Caco-2 (cell line): ENCODE measurements around the gene RHOB. TPM values are rescaled to one million over a fixed set of nuclear protein-coding genes. Genes with fewer than 3 reads are reported as not detected.

Source experiments
- BruUV-seq: library from RNA; stranded (reverse); fragments of 400-500 nt; replicated peaks from 2 replicates; lab custom pipeline; 2021; lab: Mats Ljungman, UMichigan
- CTCF ChIA-PET: fragments of 300-600 bp; sonication (Branson Sonifier 250); formaldehyde crosslinking; loops from one replicate; lab custom pipeline; 2022; ENCODE audit warnings: antibody characterized with exemption; lab: Charles Lee
- POLR2A ChIA-PET: fragments of 300-600 bp; sonication (Branson Sonifier 250); formaldehyde crosslinking; loops from one replicate; lab custom pipeline; 2022; ENCODE audit warnings: antibody characterized with exemption; lab: Charles Lee
- DNase-seq, 2 experiments: peaks; one replicate each; pipeline versions ENCODE4 v3.0.0 to v3.0.0-alpha.2; 2020 to 2022
- H3K27me3 ChIP-seq: replicated peaks from 2 replicates; pipeline ENCODE4 v1.6.0; 2011; ENCODE audit warnings: low read length; ENCODE audit not compliant: control insufficient read depth, insufficient read depth
- H3K36me3 ChIP-seq: 2 replicates; pipeline ENCODE4 v1.5.1; 2011; ENCODE audit warnings: low read length; ENCODE audit not compliant: control insufficient read depth, insufficient read depth
- H3K4me1 ChIP-seq: fragments of 250-450 bp; sonication (Bioruptor Pico); 2 replicates; pipeline ENCODE4 v1.5.1; 2020; ENCODE audit warnings: mild to moderate bottlenecking
- H3K4me3 ChIP-seq: 2 replicates; pipeline ENCODE4 v1.5.1; 2011; ENCODE audit warnings: low read depth, mild to moderate bottlenecking, control low read depth, low read length
- H3K9me3 ChIP-seq: fragments of 250-450 bp; sonication (Bioruptor Pico); 2 replicates; pipeline ENCODE4 v1.5.1; 2020; ENCODE audit warnings: mild to moderate bottlenecking, moderate library complexity
- H3K27ac Mint-ChIP-seq: one replicate; pipeline ENCODE4 v1.8.0; 2022; ENCODE audit warnings: mixed read lengths; ENCODE audit not compliant: unreplicated experiment
- H3K27me3 Mint-ChIP-seq: one replicate; pipeline ENCODE4 v1.8.0; 2022; ENCODE audit warnings: mixed read lengths; ENCODE audit not compliant: insufficient read depth, unreplicated experiment
- H3K36me3 Mint-ChIP-seq: one replicate; pipeline ENCODE4 v1.8.0; 2022; ENCODE audit warnings: mild to moderate bottlenecking, mixed read lengths; ENCODE audit not compliant: insufficient read depth, unreplicated experiment
- H3K4me1 Mint-ChIP-seq: one replicate; pipeline ENCODE4 v1.8.0; 2022; ENCODE audit warnings: low read depth, mixed read lengths; ENCODE audit not compliant: unreplicated experiment
- H3K4me3 Mint-ChIP-seq: one replicate; pipeline ENCODE4 v1.8.0; 2022; ENCODE audit warnings: mild to moderate bottlenecking, moderate library complexity, mixed read lengths; ENCODE audit not compliant: unreplicated experiment
- H3K9me3 Mint-ChIP-seq: one replicate; pipeline ENCODE4 v1.8.0; 2022; ENCODE audit warnings: mixed read lengths; ENCODE audit not compliant: unreplicated experiment
- intact Hi-C: fragments of 100-400 bp; cut with micrococcal nuclease; formaldehyde crosslinking; loops from one replicate; pipeline ENCODE4 v1.10.0; 2022; ENCODE audit not compliant: unreplicated experiment
- total RNA-seq: library from RNA; stranded (reverse); gene quantifications from 2 replicates; pipeline ENCODE4 v1.2.3, GENCODE V29; 2022
- TF ChIP-seq, protein P1 (sequence below), 2 experiments: fragments of 200-600 bp in 1 of 2; IDR thresholded peaks; 1 replicate in 1 of 2; 2 replicates in 1 of 2; pipeline versions ENCODE4 v1.5.1 to v1.8.0; 2011 to 2022; ENCODE audit warnings: antibody characterized with exemption in 1 of 2, control low read depth in 1 of 2, inconsistent platforms in 1 of 2, low read depth in 1 of 2, low read length in 1 of 2, mild to moderate bottlenecking in 1 of 2, moderate library complexity in 1 of 2; ENCODE audit not compliant: insufficient read depth in 1 of 2, severe bottlenecking in 1 of 2, unreplicated experiment in 1 of 2

RHOB gene
- total RNA-seq, 1 experiment from 2014 or later: 20.8 TPM

DNA sequence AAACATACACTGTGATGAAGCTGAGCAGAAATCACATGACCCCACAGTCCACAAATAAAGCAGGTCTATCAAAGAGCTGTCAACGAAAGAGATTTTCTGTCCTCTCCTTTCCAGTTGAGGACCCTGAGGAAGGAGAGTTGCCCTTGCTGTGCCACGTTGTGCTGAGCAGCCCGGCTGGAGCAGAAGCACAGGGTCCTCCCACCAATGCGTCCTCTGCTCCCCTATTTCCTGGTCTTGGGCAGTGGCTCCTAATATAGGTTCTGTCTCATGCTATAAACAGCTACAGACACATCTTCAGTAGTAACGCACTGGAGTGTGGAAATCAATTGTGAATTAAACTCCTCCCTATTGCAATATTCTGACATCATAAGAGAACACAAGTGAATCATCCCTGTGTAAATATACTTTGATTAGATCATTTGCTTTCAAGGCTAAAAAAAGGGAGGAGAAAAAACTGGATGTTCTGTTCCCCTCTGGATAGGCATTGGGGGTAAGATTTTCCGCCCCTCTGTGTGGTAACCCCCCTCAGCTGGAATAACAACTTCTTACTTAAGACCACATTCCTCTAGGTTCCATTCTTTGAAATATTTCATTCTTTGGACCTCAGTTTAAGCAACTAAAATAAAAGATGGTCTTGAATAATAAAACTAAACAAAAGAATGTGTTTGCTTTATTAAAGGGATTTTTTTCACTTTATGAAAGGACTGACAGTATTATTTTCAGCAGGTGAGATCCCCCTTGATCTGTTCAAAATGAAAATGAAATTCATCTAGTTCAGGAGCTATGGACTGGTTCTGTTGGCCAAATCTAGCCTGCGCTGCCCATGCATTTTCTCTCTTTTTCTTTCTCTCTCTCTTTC lies 8.3 kb upstream of the RHOB start:
- Mint-ChIP-seq H3K9me3 (no peaks in the 10 kb centered on the region), H3K27ac (no peak overlapping the region), H3K27me3 (no peaks in the 10 kb centered on the region), H3K4me1 (peaks cover 19% of the 10 kb centered on the region), H3K36me3 (no peaks in the 10 kb centered on the region), H3K4me3 (no peak overlapping the region)
- Histone ChIP-seq H3K9me3 (no peaks in the 10 kb centered on the region), H3K27me3 (no peaks in the 10 kb centered on the region), H3K4me3 (no peak overlapping the region), H3K36me3 (no peaks in the 10 kb centered on the region), H3K4me1 (peaks cover 11% of the 10 kb centered on the region)
- TF ChIP-seq, protein P1, sequence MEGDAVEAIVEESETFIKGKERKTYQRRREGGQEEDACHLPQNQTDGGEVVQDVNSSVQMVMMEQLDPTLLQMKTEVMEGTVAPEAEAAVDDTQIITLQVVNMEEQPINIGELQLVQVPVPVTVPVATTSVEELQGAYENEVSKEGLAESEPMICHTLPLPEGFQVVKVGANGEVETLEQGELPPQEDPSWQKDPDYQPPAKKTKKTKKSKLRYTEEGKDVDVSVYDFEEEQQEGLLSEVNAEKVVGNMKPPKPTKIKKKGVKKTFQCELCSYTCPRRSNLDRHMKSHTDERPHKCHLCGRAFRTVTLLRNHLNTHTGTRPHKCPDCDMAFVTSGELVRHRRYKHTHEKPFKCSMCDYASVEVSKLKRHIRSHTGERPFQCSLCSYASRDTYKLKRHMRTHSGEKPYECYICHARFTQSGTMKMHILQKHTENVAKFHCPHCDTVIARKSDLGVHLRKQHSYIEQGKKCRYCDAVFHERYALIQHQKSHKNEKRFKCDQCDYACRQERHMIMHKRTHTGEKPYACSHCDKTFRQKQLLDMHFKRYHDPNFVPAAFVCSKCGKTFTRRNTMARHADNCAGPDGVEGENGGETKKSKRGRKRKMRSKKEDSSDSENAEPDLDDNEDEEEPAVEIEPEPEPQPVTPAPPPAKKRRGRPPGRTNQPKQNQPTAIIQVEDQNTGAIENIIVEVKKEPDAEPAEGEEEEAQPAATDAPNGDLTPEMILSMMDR (IDR thresholded peaks at IDR 0.05; ENCODE audit: insufficient read depth in 1 of 2, low read depth in 1 of 2, low read length in 1 of 2, severe bottlenecking in 1 of 2, unreplicated experiment in 1 of 2): no peak
- DNase-seq: no peak
- POLR2A ChIA-PET: interaction anchor here (1.5 kb wide), 1 partner anchor 8 kb away, joined by 6 read pairs; the partner anchor contains the start of gene RHOB
- BruUV-seq: no TSS peak
- CTCF ChIA-PET: interaction anchor here (0.9 to 1.1 kb wide), 5 partner anchors 9 to 237 kb away, joined by 3 to 5 read pairs (median 4); no protein-coding TSS in a partner anchor
- intact Hi-C loops: no loop called here

DNA sequence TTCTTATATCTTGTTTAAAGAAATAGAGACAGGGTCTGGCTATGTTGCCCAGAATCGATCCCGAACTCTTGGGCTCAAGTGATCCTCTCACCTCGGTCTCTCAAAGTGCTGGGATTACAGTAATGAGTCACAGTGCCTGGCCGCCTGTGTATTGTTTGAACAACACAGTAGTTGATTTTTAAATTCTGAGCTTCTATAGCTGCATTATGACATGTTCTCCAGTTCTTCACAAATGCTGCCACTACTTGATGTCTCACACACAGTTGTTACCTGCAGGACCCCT lies 7.7 kb upstream of the RHOB start:
- H3K27me3 Mint-ChIP-seq: no peaks in the 10 kb centered on the region
- no peaks in the 10 kb centered on the region for H3K9me3 Mint-ChIP-seq
- ChIA-PET POLR2A (no interaction called here), CTCF (interaction anchor here (0.9 to 1.0 kb wide), 4 partner anchors 8 to 237 kb away, joined by 3 to 4 read pairs (median 4); no protein-coding TSS in a partner anchor)
- intact Hi-C loops: no loop called here
- Histone ChIP-seq H3K4me1 (peaks cover 12% of the 10 kb centered on the region), H3K36me3 (no peaks in the 10 kb centered on the region), H3K9me3 (no peaks in the 10 kb centered on the region), H3K27me3 (no peaks in the 10 kb centered on the region), H3K4me3 (no peak overlapping the region)
- H3K4me3 Mint-ChIP-seq: no peak overlapping the region
- H3K36me3 Mint-ChIP-seq: no peaks in the 10 kb centered on the region
- H3K4me1 Mint-ChIP-seq: peaks cover 19% of the 10 kb centered on the region
- TF ChIP-seq, protein P1 (IDR thresholded peaks at IDR 0.05; ENCODE audit: insufficient read depth in 1 of 2, low read depth in 1 of 2, low read length in 1 of 2, severe bottlenecking in 1 of 2, unreplicated experiment in 1 of 2): no peak
- DNase-seq: no peak
- no peak overlapping the region for H3K27ac Mint-ChIP-seq
- BruUV-seq: no TSS peak

DNA sequence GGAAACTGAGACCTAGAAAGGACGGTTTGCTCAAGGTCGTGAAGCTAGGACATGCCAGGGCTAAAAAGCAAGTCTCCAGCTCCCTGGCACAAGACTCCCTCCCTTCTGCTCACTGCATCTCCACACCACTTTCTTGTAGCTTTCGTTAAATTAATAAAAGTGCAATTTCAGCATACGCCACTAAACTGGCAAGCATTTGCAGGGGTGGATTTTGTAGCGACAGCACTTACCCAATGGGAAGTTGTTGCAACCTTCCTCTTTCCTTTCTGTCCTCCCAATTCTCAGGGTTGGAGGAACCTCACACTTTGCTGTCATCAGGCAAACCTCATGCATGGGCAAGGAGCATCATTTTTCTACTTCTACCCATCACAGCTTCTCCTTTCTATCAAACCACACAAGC lies 7.4 kb upstream of the RHOB start:
- H3K27ac Mint-ChIP-seq: no peak overlapping the region
- no peak overlapping the region for H3K4me3 ChIP-seq
- CTCF ChIA-PET: interaction anchor here (0.9 to 1.0 kb wide), 4 partner anchors 8 to 237 kb away, joined by 3 to 4 read pairs (median 4); no protein-coding TSS in a partner anchor

More for the DNA sequence above, 7.4 kb upstream of the RHOB start:
- Mint-ChIP-seq H3K4me1 (peaks cover 19% of the 10 kb centered on the region), H3K9me3 (no peaks in the 10 kb centered on the region), H3K4me3 (no peak overlapping the region), H3K36me3 (no peaks in the 10 kb centered on the region), H3K27me3 (no peaks in the 10 kb centered on the region)
- Histone ChIP-seq H3K4me1 (peaks cover 12% of the 10 kb centered on the region), H3K9me3 (no peaks in the 10 kb centered on the region), H3K36me3 (no peaks in the 10 kb centered on the region), H3K27me3 (no peaks in the 10 kb centered on the region)
- intact Hi-C loops: no loop called here
- TF ChIP-seq, protein P1 (IDR thresholded peaks at IDR 0.05; ENCODE audit: insufficient read depth in 1 of 2, low read depth in 1 of 2, low read length in 1 of 2, severe bottlenecking in 1 of 2, unreplicated experiment in 1 of 2): no peak
- BruUV-seq: no TSS peak
- POLR2A ChIA-PET: no interaction called here
- DNase-seq: no peak
